B cell (primary cell): ENCODE data around the gene COPS3. TPM values are rescaled to one million over a fixed set of nuclear protein-coding genes. Genes with fewer than 3 reads are reported as not detected.

Source experiments
- ATAC-seq: fragments of 200-7000 bp; cut with Tn5 transposase; one replicate; pipeline ENCODE4 v1.10.0; 2021; ENCODE audit warnings: low read depth, mild to moderate bottlenecking, moderate number of reproducible peaks, moderate library complexity
- CTCF ChIA-PET: fragments of 350-600 bp; sonication (Branson Sonifier 250); formaldehyde crosslinking; loops from one replicate; lab custom pipeline; 2021; ENCODE audit warnings: antibody characterized with exemption, inconsistent platforms; lab: Charles Lee
- POLR2A ChIA-PET: fragments of 350-600 bp; sonication (Branson Sonifier 250); formaldehyde crosslinking; loops from one replicate; lab custom pipeline; 2021; ENCODE audit warnings: antibody characterized with exemption; lab: Charles Lee
- DNase-seq: peaks from one replicate; pipeline ENCODE4 v3.0.0; 2013
- H2AFZ ChIP-seq: 2 replicates; pipeline ENCODE4 v1.6.1; 2012; ENCODE audit warnings: mild to moderate bottlenecking, low read depth, low read length; ENCODE audit not compliant: insufficient read depth, poor library complexity, severe bottlenecking
- H3K27ac ChIP-seq, 2 donors: 1 replicate in 1 of 2; 2 replicates in 1 of 2; pipeline ENCODE4 v1.5.1; 2012 to 2013; ENCODE audit warnings: low read length in 2 of 2, mild to moderate bottlenecking in 2 of 2, moderate library complexity in 1 of 2
- H3K27me3 ChIP-seq, 4 experiments: fragments of 200-600 bp in 1 of 4; sonication (generic) in 1 of 4; replicated peaks in 1 of 4; 1 replicate in 2 of 4; 2 replicates in 2 of 4; pipeline versions ENCODE4 v1.6.1 to v1.7.0; 2013 to 2016; ENCODE audit warnings: low read length in 3 of 4, mild to moderate bottlenecking in 2 of 4, mixed read lengths in 1 of 4, moderate library complexity in 1 of 4; ENCODE audit not compliant: insufficient read depth in 4 of 4, control insufficient read depth in 3 of 4; ENCODE audit errors: control extremely low read depth in 1 of 4
- H3K36me3 ChIP-seq, 2 experiments: replicated peaks in 1 of 2; 1 replicate in 1 of 2; 2 replicates in 1 of 2; pipeline versions ENCODE4 v1.6.1 to v1.7.1; 2013; ENCODE audit warnings: low read length in 1 of 2; ENCODE audit not compliant: insufficient read depth in 2 of 2, control insufficient read depth in 1 of 2; ENCODE audit errors: control extremely low read depth in 1 of 2, extremely low read depth in 1 of 2
- H3K4me1 ChIP-seq, 2 donors: fragments of 200-600 bp in 1 of 2; sonication (generic) in 1 of 2; 1 replicate in 1 of 2; 2 replicates in 1 of 2; pipeline versions ENCODE4 v1.5.1 to v1.6.1; 2013 to 2017; ENCODE audit warnings: low read length in 2 of 2; ENCODE audit not compliant: control insufficient read depth in 2 of 2, insufficient read depth in 2 of 2
- H3K4me2 ChIP-seq: replicated peaks from 2 replicates; pipeline ENCODE3; 2012; ENCODE audit warnings: mild to moderate bottlenecking, low read depth, low read length; ENCODE audit not compliant: poor library complexity, severe bottlenecking
- H3K4me3 ChIP-seq, 5 experiments: fragments of 200-600 bp in 1 of 5; sonication (generic) in 1 of 5; 1 replicate in 3 of 5; 2 replicates in 2 of 5; pipeline versions ENCODE4 v1.5.1 to v1.7.0; 2011 to 2016; ENCODE audit warnings: low read length in 4 of 5, mild to moderate bottlenecking in 4 of 5, low read depth in 2 of 5, control low read depth in 1 of 5, moderate library complexity in 1 of 5; ENCODE audit not compliant: insufficient read depth in 1 of 5; ENCODE audit errors: control extremely low read depth in 1 of 5, extremely low read depth in 1 of 5
- H3K79me2 ChIP-seq: fragments of 200-600 bp; sonication (generic); one replicate; pipeline ENCODE4 v1.6.0; 2016; ENCODE audit warnings: low read length; ENCODE audit not compliant: control insufficient read depth, insufficient read depth
- H3K9ac ChIP-seq: fragments of 200-600 bp; sonication (generic); 2 replicates; pipeline ENCODE4 v1.6.1; 2017; ENCODE audit warnings: mild to moderate bottlenecking, low read length, moderate library complexity
- H3K9me3 ChIP-seq, 3 donors: one replicate each; pipeline versions ENCODE4 v1.6.1 to v1.7.1; 2013; ENCODE audit warnings: low read length in 2 of 3; ENCODE audit not compliant: control insufficient read depth in 2 of 3, insufficient read depth in 1 of 3; ENCODE audit errors: control extremely low read depth in 1 of 3
- H4K20me1 ChIP-seq: 2 replicates; pipeline ENCODE4 v1.6.0; 2012; ENCODE audit warnings: mild to moderate bottlenecking, low read length; ENCODE audit not compliant: insufficient read depth, control insufficient read depth, poor library complexity, severe bottlenecking
- H3K27ac Mint-ChIP-seq: one replicate; pipeline ENCODE4 v1.8.0; 2021; ENCODE audit warnings: mixed read lengths
- H3K27me3 Mint-ChIP-seq: one replicate; pipeline ENCODE4 v1.8.0; 2021; ENCODE audit warnings: mixed read lengths
- H3K4me1 Mint-ChIP-seq: one replicate; pipeline ENCODE4 v1.8.0; 2021; ENCODE audit warnings: mixed read lengths
- H3K4me3 Mint-ChIP-seq: one replicate; pipeline ENCODE4 v1.8.0; 2021; ENCODE audit warnings: mixed read lengths
- H3K9me3 Mint-ChIP-seq: one replicate; pipeline ENCODE4 v1.8.0; 2022; ENCODE audit warnings: mixed read lengths; ENCODE audit not compliant: insufficient read depth
- CTCF ChIP-seq: fragments of 200-600 bp; IDR thresholded peaks from one replicate; pipeline ENCODE4 v1.8.0; 2022; ENCODE audit warnings: antibody characterized with exemption, mild to moderate bottlenecking
- EZH2 ChIP-seq: IDR thresholded peaks from 2 replicates; pipeline ENCODE4 v1.6.1; 2012; ENCODE audit warnings: borderline replicate concordance, low read depth, mild to moderate bottlenecking, moderate library complexity, low read length; ENCODE audit not compliant: insufficient read depth, poor library complexity, severe bottlenecking
- WGBS: methylation state at CpG from one replicate; pipeline ENCODE4 v1.1.5; 2013; ENCODE audit warnings: missing lambda C conversion rate; ENCODE audit not compliant: insufficient coverage; 5-methylcytosine and 5-hydroxymethylcytosine counted together
- intact Hi-C: fragments of 100-400 bp; cut with micrococcal nuclease; formaldehyde crosslinking; loops from one replicate; pipeline ENCODE4 v1.10.0; 2022
- polyA plus RNA-seq: library from polyadenylated mRNA; depleted of rRNA; stranded (reverse); fragments of >200 nt; gene quantifications from 2 replicates; pipeline ENCODE4 v1.2.3, GENCODE V29; 2012
- total RNA-seq, 2 donors: library from RNA; stranded (reverse); fragments of 120-200 nt in 1 of 2; gene quantifications; 1 replicate in 1 of 2; 2 replicates in 1 of 2; pipeline versions ENCODE4 v1.2.3 to v1.2.4, GENCODE V29; 2013 to 2022

COPS3 gene
- total and polyA plus RNA-seq, 2 donors (not counting 1 experiment from before 2014, with no cell fraction given): 37.2 to 45.5 TPM

DNA sequence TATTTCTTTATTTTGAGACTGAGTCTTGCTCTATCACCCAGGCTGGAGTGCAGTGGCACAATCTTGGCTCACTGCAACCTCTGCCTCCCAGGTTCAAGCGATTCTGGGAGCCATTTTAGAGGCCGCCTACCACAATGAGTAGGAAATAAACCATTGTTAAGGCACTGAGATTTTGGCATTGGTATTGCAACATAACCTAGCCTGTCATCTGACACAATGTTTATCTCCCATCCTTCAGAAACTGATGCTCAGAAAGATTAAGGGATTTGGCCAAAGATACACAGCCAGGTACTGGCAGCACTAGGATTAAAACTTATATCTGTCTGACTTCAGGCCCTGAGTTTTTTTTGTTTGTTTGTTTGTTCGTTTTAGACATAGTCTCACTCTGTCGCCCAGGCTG lies 8.0 kb upstream of the COPS3 start:
- Mint-ChIP-seq H3K27me3 (no peaks in the 10 kb centered on the region), H3K4me3 (no peak overlapping the region), H3K27ac (no peak overlapping the region), H3K9me3 (no peaks in the 10 kb centered on the region), H3K4me1 (no peaks in the 10 kb centered on the region)
- Histone ChIP-seq H3K4me3 (no peak overlapping the region), H3K9ac (no peak overlapping the region), H2AFZ (no peak overlapping the region), H3K27ac (no peak overlapping the region), H3K36me3 (no peaks in the 10 kb centered on the region), H4K20me1 (no peaks in the 10 kb centered on the region), H3K9me3 (peaks cover 0 to 3% (median 0%) of the 10 kb centered on the region in 3 donors), H3K79me2 (no peaks in the 10 kb centered on the region), H3K4me2 (no peak overlapping the region), H3K27me3 (no peaks in the 10 kb centered on the region), H3K4me1 (no peaks in the 10 kb centered on the region)
- ChIA-PET POLR2A (no interaction called here), CTCF (no interaction called here)
- ATAC-seq: no peak
- 100% methylated on average over 4 of the region's 4 CpGs for WGBS
- no peak for TF ChIP-seq EZH2
- TF ChIP-seq CTCF: no peak
- DNase-seq: no peak
- intact Hi-C loops: no loop called here

DNA sequence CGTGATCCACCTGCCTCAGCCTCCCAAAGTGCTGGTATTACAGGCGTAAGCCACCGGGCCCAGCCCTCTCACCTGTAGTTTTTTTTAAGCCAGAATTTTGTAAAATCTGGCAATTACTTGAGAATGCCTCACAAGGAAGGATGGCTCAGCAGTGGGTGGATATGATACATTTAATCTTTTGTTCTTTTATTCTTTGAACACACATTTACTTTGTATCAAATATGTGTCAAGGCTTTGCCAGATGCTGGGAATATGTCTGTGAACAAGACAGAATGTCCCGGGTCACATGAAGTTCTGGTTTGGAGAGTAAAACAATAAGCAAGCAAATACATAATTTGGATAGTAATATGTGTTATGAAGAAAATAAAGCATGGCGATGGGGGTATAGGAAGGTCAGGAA lies 4.9 kb upstream of the COPS3 start:
- H4K20me1 ChIP-seq: peaks cover under 1% of the 10 kb centered on the region
- 88% methylated on average over 2 of the region's 5 CpGs for WGBS
- no peaks in the 10 kb centered on the region for H3K9me3 Mint-ChIP-seq
- no peak overlapping the region for H3K9ac ChIP-seq
- H3K4me3 ChIP-seq: no peak overlapping the region
- no peaks in the 10 kb centered on the region for H3K27me3 ChIP-seq
- peaks cover 8% of the 10 kb centered on the region for H3K4me1 Mint-ChIP-seq
- peaks cover 0 to 3% (median 0%) of the 10 kb centered on the region in 3 donors for H3K9me3 ChIP-seq
- no peak overlapping the region for H3K27ac ChIP-seq
- no peak for DNase-seq
- no peak overlapping the region for H3K4me3 Mint-ChIP-seq
- no peaks in the 10 kb centered on the region for H3K27me3 Mint-ChIP-seq
- H3K4me2 ChIP-seq: no peak overlapping the region
- H3K36me3 ChIP-seq: no peaks in the 10 kb centered on the region
- no peak for TF ChIP-seq EZH2
- no peak for TF ChIP-seq CTCF
- H3K4me1 ChIP-seq: peaks cover 6 to 7% of the 10 kb centered on the region in 2 donors
- no peak overlapping the region for H2AFZ ChIP-seq
- H3K79me2 ChIP-seq: no peaks in the 10 kb centered on the region
- intact Hi-C loops: no loop called here
- CTCF ChIA-PET: no interaction called here
- POLR2A ChIA-PET: no interaction called here
- no peak overlapping the region for H3K27ac Mint-ChIP-seq
- no peak for ATAC-seq
